Mammary epithelial cell (primary cell): ENCODE measurements around the gene KCNQ5.

Experiments
- CTCF ChIP-seq, 2 donors: IDR thresholded peaks in 1 of 2; conservative IDR thresholded peaks in 1 of 2; 2 replicates each; pipeline ENCODE4 v1.5.1; 2011 to 2012; ENCODE audit warnings: inconsistent platforms in 2 of 2, low read length in 2 of 2, mild to moderate bottlenecking in 2 of 2, control low read depth in 1 of 2, low read depth in 1 of 2; ENCODE audit not compliant: insufficient read depth in 1 of 2; ENCODE audit errors: extremely low read depth in 1 of 2
- EZH2 ChIP-seq: IDR thresholded peaks from 2 replicates; pipeline ENCODE4 v1.6.1; 2012; ENCODE audit warnings: low read length, inconsistent platforms, borderline replicate concordance

- TF ChIP-seq CTCF (conservative IDR thresholded peaks at IDR 0.05 in 1 of 2, IDR thresholded peaks at IDR 0.05 in 1 of 2; ENCODE audit: extremely low read depth in 1 of 2, insufficient read depth in 1 of 2, low read depth in 1 of 2, low read length in 2 of 2) (no peak), EZH2 (no peak)
Measured at GRCh38 chr6:72789145-72789544, 167.3 kb downstream of the KCNQ5 start.
